CD14-positive monocyte (primary cell): Measurements from ENCODE around the gene SDK1. TPM values are rescaled to one million over a fixed set of nuclear protein-coding genes. Genes with fewer than 3 reads are reported as not detected.
"Not testable (repeated sequence)": the region's sequence is repeated elsewhere in the genome, so short reads cannot be mapped to it uniquely, and the experiment has no call there.

Experiments used
- DNase-seq, 3 donors: peaks; one replicate each; pipeline ENCODE4 v3.0.0-alpha.2; 2011 to 2022
- H2AFZ ChIP-seq: 2 replicates; pipeline ENCODE4 v1.6.0; 2012; ENCODE audit warnings: mild to moderate bottlenecking, low read depth, low read length, inconsistent platforms; ENCODE audit not compliant: insufficient read depth, poor library complexity, severe bottlenecking
- H3K27ac ChIP-seq, 2 donors: 1 replicate in 1 of 2; 2 replicates in 1 of 2; pipeline ENCODE4 v1.5.1; 2012 to 2013; ENCODE audit warnings: low read length in 2 of 2, control low read depth in 1 of 2, inconsistent platforms in 1 of 2, low read depth in 1 of 2, mild to moderate bottlenecking in 1 of 2
- H3K27me3 ChIP-seq, 2 donors: one replicate each; pipeline versions ENCODE4 v1.6.0 to v1.6.1; 2011 to 2013; ENCODE audit warnings: low read length in 2 of 2; ENCODE audit not compliant: control insufficient read depth in 2 of 2, insufficient read depth in 2 of 2
- H3K36me3 ChIP-seq, 2 donors: replicated peaks in 1 of 2; 1 replicate in 1 of 2; 2 replicates in 1 of 2; pipeline versions ENCODE4 v1.5.1 to v1.6.1; 2012 to 2013; ENCODE audit warnings: low read length in 2 of 2, control low read depth in 1 of 2, inconsistent platforms in 1 of 2, mild to moderate bottlenecking in 1 of 2; ENCODE audit not compliant: insufficient read depth in 2 of 2, control insufficient read depth in 1 of 2
- H3K4me1 ChIP-seq, 2 donors: 1 replicate in 1 of 2; 2 replicates in 1 of 2; pipeline versions ENCODE4 v1.5.1 to v1.6.1; 2012 to 2013; ENCODE audit warnings: low read length in 2 of 2, control low read depth in 1 of 2, inconsistent platforms in 1 of 2, mild to moderate bottlenecking in 1 of 2, moderate library complexity in 1 of 2; ENCODE audit not compliant: insufficient read depth in 2 of 2, control insufficient read depth in 1 of 2
- H3K4me2 ChIP-seq: replicated peaks from 2 replicates; pipeline ENCODE3; 2012; ENCODE audit warnings: low read length, moderate library complexity, mild to moderate bottlenecking; ENCODE audit not compliant: poor library complexity, severe bottlenecking; ENCODE audit errors: extremely low read depth
- H3K4me3 ChIP-seq, 3 experiments: fragments of 200-600 bp in 1 of 3; sonication (generic) in 1 of 3; replicated peaks in 1 of 3; 1 replicate in 2 of 3; 2 replicates in 1 of 3; pipeline ENCODE4 v1.5.1; 2011 to 2013; ENCODE audit warnings: low read length in 3 of 3, mild to moderate bottlenecking in 3 of 3, control low read depth in 2 of 3, low read depth in 2 of 3, inconsistent platforms in 1 of 3, moderate library complexity in 1 of 3
- H3K79me2 ChIP-seq: 2 replicates; pipeline ENCODE4 v1.6.0; 2012; ENCODE audit warnings: mild to moderate bottlenecking, control low read depth, inconsistent platforms, low read length, moderate library complexity; ENCODE audit not compliant: insufficient read depth
- H3K9ac ChIP-seq: 2 replicates; pipeline ENCODE4 v1.6.0; 2017; ENCODE audit warnings: low read length, mild to moderate bottlenecking; ENCODE audit not compliant: insufficient read depth, poor library complexity, severe bottlenecking
- H3K9me3 ChIP-seq, 2 donors: replicated peaks in 1 of 2; 1 replicate in 1 of 2; 2 replicates in 1 of 2; pipeline versions ENCODE4 v1.5.1 to v1.6.1; 2012 to 2013; ENCODE audit warnings: low read length in 2 of 2, control low read depth in 1 of 2; ENCODE audit not compliant: control insufficient read depth in 1 of 2, insufficient read depth in 1 of 2
- H4K20me1 ChIP-seq: 2 replicates; pipeline ENCODE4 v1.6.0; 2012; ENCODE audit warnings: mild to moderate bottlenecking, low read length, control low read depth, moderate library complexity; ENCODE audit not compliant: insufficient read depth
- H3K27ac Mint-ChIP-seq, 7 donors: one replicate each; pipeline ENCODE4 v1.8.0; 2020; ENCODE audit warnings: mild to moderate bottlenecking in 7 of 7, mixed read lengths in 7 of 7, moderate library complexity in 6 of 7, inconsistent platforms in 2 of 7
- H3K27me3 Mint-ChIP-seq, 3 donors: one replicate each; pipeline ENCODE4 v1.8.0; 2021 to 2022; ENCODE audit warnings: low read depth in 3 of 3, mild to moderate bottlenecking in 3 of 3, mixed read lengths in 3 of 3, moderate library complexity in 3 of 3, inconsistent platforms in 1 of 3
- H3K36me3 Mint-ChIP-seq, 2 donors: one replicate each; pipeline ENCODE4 v1.8.0; 2020; ENCODE audit warnings: mixed read lengths in 2 of 2, inconsistent platforms in 1 of 2, mild to moderate bottlenecking in 1 of 2
- H3K4me1 Mint-ChIP-seq: one replicate; pipeline ENCODE4 v1.8.0; 2020; ENCODE audit warnings: mild to moderate bottlenecking, mixed read lengths
- H3K4me3 Mint-ChIP-seq, 2 donors: one replicate each; pipeline ENCODE4 v1.8.0; 2020; ENCODE audit warnings: mild to moderate bottlenecking in 2 of 2, mixed read lengths in 2 of 2, moderate library complexity in 1 of 2
- H3K9me3 Mint-ChIP-seq, 7 donors: one replicate each; pipeline ENCODE4 v1.8.0; 2020 to 2022; ENCODE audit warnings: mixed read lengths in 7 of 7, mild to moderate bottlenecking in 6 of 7, moderate library complexity in 6 of 7, inconsistent platforms in 2 of 7
- WGBS: methylation state at CpG from one replicate; pipeline ENCODE4 v1.1.5; 2013; ENCODE audit warnings: missing lambda C conversion rate; ENCODE audit not compliant: insufficient coverage; 5-methylcytosine and 5-hydroxymethylcytosine counted together
- intact Hi-C, 2 donors: fragments of 100-400 bp; cut with micrococcal nuclease; formaldehyde crosslinking; loops; one replicate each; pipeline versions ENCODE4 v1.15.0 to v1.15.1; 2023
- polyA plus RNA-seq, 3 donors: library from polyadenylated mRNA; depleted of rRNA in 1 of 3; unstranded in 2 of 3; stranded (reverse) in 1 of 3; fragments of 300-500 nt in 2 of 3; fragments of >200 nt in 1 of 3; fragmentation: Illumina TruSeq in 2 of 3; gene quantifications; 1 replicate in 2 of 3; 2 replicates in 1 of 3; pipeline ENCODE4 v1.2.3, GENCODE V29; 2012 to 2021
- TF ChIP-seq, protein P1 (sequence below): fragments of 200-600 bp; IDR thresholded peaks from one replicate; pipeline ENCODE4 v1.8.0; 2022; ENCODE audit warnings: antibody characterized with exemption, mild to moderate bottlenecking

SDK1 gene
- polyA plus RNA-seq, 3 donors: 0.01 TPM; not detected in 2

DNA sequence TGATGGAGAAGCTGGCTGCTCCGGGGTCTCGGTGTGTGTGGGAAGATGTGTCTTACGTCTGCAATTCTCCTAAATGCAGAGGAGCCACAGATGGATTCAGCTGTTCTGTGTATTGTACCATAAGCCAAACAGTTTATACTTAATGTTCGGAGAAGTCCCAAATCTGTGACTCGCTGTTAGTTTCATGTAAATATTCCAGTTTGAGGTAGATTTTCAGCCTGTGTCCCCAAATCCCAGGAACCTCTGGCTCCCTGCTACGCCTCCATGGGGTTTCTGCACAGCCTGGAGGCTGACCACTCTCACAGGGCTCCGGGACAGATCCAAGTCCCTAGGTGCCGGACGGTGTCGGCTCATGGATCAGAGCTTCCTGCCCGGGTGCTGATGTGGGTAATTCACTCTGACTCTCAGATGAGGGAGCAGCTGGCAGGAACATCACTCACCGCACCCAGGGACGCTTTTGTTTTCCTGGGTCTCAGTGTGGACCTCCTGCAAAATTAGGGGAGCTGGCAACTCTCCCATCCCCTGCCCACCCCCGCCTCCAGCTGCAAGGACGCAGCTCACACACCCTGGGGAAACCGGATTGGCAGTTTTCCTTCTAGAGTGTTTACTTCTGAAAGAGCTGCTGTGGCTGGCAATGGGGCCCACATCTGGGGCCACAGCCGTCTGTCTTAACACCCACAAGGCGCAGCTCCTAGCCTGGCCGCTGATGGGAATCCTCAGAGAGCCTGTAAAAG is 960.0 kb downstream of the SDK1 start:
- H3K4me1 Mint-ChIP-seq: no peaks in the 10 kb centered on the region
- no peaks in the 10 kb centered on the region for H3K4me1 ChIP-seq
- H3K9me3 Mint-ChIP-seq: peaks cover 14 to 42% (median 32%) of the 10 kb centered on the region in 7 donors
- H3K4me3 ChIP-seq: no peak overlapping the region
- intact Hi-C loops: no loop called here
- no peak overlapping the region for H3K4me2 ChIP-seq
- DNase-seq: no peak
- TF ChIP-seq, protein P1, sequence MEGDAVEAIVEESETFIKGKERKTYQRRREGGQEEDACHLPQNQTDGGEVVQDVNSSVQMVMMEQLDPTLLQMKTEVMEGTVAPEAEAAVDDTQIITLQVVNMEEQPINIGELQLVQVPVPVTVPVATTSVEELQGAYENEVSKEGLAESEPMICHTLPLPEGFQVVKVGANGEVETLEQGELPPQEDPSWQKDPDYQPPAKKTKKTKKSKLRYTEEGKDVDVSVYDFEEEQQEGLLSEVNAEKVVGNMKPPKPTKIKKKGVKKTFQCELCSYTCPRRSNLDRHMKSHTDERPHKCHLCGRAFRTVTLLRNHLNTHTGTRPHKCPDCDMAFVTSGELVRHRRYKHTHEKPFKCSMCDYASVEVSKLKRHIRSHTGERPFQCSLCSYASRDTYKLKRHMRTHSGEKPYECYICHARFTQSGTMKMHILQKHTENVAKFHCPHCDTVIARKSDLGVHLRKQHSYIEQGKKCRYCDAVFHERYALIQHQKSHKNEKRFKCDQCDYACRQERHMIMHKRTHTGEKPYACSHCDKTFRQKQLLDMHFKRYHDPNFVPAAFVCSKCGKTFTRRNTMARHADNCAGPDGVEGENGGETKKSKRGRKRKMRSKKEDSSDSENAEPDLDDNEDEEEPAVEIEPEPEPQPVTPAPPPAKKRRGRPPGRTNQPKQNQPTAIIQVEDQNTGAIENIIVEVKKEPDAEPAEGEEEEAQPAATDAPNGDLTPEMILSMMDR: no peak
- no peaks in the 10 kb centered on the region for H3K27me3 ChIP-seq
- no peak overlapping the region for H3K27ac Mint-ChIP-seq
- H3K27me3 Mint-ChIP-seq: peaks cover 8 to 13% (median 8%) of the 10 kb centered on the region in 3 donors
- H3K36me3 ChIP-seq: no peaks in the 10 kb centered on the region
- H3K79me2 ChIP-seq: no peaks in the 10 kb centered on the region
- no peak overlapping the region for H3K4me3 Mint-ChIP-seq
- H3K36me3 Mint-ChIP-seq: no peaks in the 10 kb centered on the region
- H2AFZ ChIP-seq: no peak overlapping the region
- peaks cover 27 to 37% of the 10 kb centered on the region in 2 donors for H3K9me3 ChIP-seq
- no peak overlapping the region for H3K9ac ChIP-seq
- 76% methylated on average over 19 of the region's 19 CpGs for whole genome bisulfite sequencing
- H4K20me1 ChIP-seq: no peaks in the 10 kb centered on the region
- H3K27ac ChIP-seq: no peak overlapping the region

DNA sequence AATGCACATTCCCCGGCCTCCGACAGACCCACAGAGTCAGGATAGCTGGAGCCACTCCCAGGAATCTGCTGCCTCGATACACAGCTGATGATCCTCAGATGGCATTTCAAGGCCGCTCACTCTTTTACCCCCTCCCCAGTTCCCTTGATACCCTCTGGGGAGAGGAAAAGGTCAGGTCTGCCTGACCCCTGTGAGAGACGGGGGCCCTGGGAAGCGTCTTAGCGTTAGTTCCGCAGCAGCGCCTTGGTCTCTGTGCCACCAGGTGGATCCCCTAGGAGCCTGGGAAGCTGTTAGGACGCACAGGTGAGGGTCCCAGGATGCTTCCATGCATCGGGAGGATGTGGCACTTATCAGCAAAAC is 960.5 kb downstream of the SDK1 start:
- H3K27ac ChIP-seq: no peak overlapping the region
- H3K4me3 Mint-ChIP-seq: no peak overlapping the region
- WGBS: 89% methylated on average over 7 of the region's 11 CpGs

DNA sequence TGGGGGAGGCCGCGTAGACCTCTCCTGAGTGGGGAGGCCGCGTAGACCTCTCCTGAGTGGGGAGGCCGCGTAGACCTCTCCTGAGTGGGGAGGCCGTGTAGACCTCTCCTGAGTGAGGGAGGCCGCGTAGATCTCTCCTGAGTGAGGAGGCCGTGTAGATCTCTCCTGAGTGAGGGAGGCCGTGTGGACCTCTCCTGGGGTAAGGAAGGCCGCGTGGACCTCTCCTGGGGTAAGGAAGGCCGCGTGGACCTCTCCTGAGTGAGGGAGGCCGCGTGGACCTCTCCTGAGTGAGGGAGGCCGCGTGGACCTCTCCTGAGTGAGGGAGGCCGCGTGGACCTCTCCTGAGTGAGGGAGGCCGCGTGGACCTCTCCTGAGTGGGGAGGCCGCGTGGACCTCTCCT is 963.2 kb downstream of the SDK1 start:
- H3K4me1 Mint-ChIP-seq, H2AFZ ChIP-seq, intact Hi-C loops, H3K79me2 ChIP-seq, H3K4me2 ChIP-seq, H3K27ac ChIP-seq, H4K20me1 ChIP-seq, H3K27me3 ChIP-seq, H3K4me3 Mint-ChIP-seq, H3K36me3 ChIP-seq, H3K36me3 Mint-ChIP-seq, H3K4me1 ChIP-seq, H3K4me3 ChIP-seq, H3K9ac ChIP-seq, DNase-seq, H3K27ac Mint-ChIP-seq: not testable (repeated sequence)
- Mint-ChIP-seq H3K27me3 (peaks cover 6 to 23% (median 10%) of the 10 kb centered on the region in 3 donors), H3K9me3 (peaks cover 10 to 21% (median 14%) of the 10 kb centered on the region in 7 donors)
- peaks cover 7 to 18% of the 10 kb centered on the region in 2 donors for H3K9me3 ChIP-seq
- 95% methylated on average over 13 of the region's 25 CpGs for WGBS

More for the DNA sequence above, 960.5 kb downstream of the SDK1 start:
- Histone ChIP-seq H3K4me3 (no peak overlapping the region), H3K9me3 (peaks cover 21 to 32% of the 10 kb centered on the region in 2 donors), H3K36me3 (no peaks in the 10 kb centered on the region), H3K4me1 (no peaks in the 10 kb centered on the region), H3K4me2 (no peak overlapping the region), H3K79me2 (no peaks in the 10 kb centered on the region), H2AFZ (no peak overlapping the region), H4K20me1 (no peaks in the 10 kb centered on the region), H3K27me3 (no peaks in the 10 kb centered on the region), H3K9ac (no peak overlapping the region)
- H3K9me3 Mint-ChIP-seq: peaks cover 14 to 39% (median 26%) of the 10 kb centered on the region in 7 donors
- no peaks in the 10 kb centered on the region for H3K4me1 Mint-ChIP-seq
- TF ChIP-seq, protein P1: no peak
- H3K27me3 Mint-ChIP-seq: peaks cover 8 to 18% (median 10%) of the 10 kb centered on the region in 3 donors
- no peak overlapping the region for H3K27ac Mint-ChIP-seq
- H3K36me3 Mint-ChIP-seq: no peaks in the 10 kb centered on the region
- no peak for DNase-seq
- intact Hi-C loops: no loop called here
